GM18498 (cell line): ENCODE results near the gene SEPTIN5.
"Not testable (repeated sequence)": the region's sequence is repeated elsewhere in the genome, so short reads cannot be mapped to it uniquely, and the experiment has no call there.

Source experiments
- ATAC-seq: cut with Tn5 transposase; IDR thresholded peaks from one replicate; pipeline ENCODE4 v1.9.1; 2021; ENCODE audit warnings: mild to moderate bottlenecking, moderate library complexity; ENCODE audit not compliant: unreplicated experiment

Gene SEPTIN5

GRCh38 chr22:19680911-19681862, 33.1 kb upstream of the SEPTIN5 start:
- ATAC-seq = no peak

- ATAC-seq = no peak
Measured at GRCh38 chr22:19681863-19682245, 32.4 kb upstream of the SEPTIN5 start.

GRCh38 chr22:19686946-19687345, 27.4 kb upstream of the SEPTIN5 start:
- ATAC-seq = no peak

GRCh38 chr22:19687561-19688300, 26.6 kb upstream of the SEPTIN5 start:
- ATAC-seq = no peak

GRCh38 chr22:19688301-19689290, 25.7 kb upstream of the SEPTIN5 start:
- no peak for ATAC-seq

- no peak for ATAC-seq
Measured at GRCh38 chr22:19689408-19689807, 24.9 kb upstream of the SEPTIN5 start.

- no peak for ATAC-seq
Measured at GRCh38 chr22:19691007-19691720, 23.1 kb upstream of the SEPTIN5 start.

GRCh38 chr22:19691721-19692341, 22.5 kb upstream of the SEPTIN5 start:
- ATAC-seq = no peak

GRCh38 chr22:19693581-19693980, 20.7 kb upstream of the SEPTIN5 start:
- no peak for ATAC-seq

GRCh38 chr22:19693981-19694670, 20.2 kb upstream of the SEPTIN5 start:
- no peak for ATAC-seq

GRCh38 chr22:19694696-19695095, 19.6 kb upstream of the SEPTIN5 start:
- ATAC-seq = no peak

- ATAC-seq = no peak
Measured at GRCh38 chr22:19696504-19697276, 17.6 kb upstream of the SEPTIN5 start.

GRCh38 chr22:19697871-19698270, 16.4 kb upstream of the SEPTIN5 start:
- not testable (repeated sequence) for ATAC-seq

- no peak for ATAC-seq
Measured at GRCh38 chr22:19700790-19701419, 13.4 kb upstream of the SEPTIN5 start.

GRCh38 chr22:19701420-19702145, 12.7 kb upstream of the SEPTIN5 start:
- ATAC-seq = no peak

- ATAC-seq = no peak
Measured at GRCh38 chr22:19703869-19704268, 10.4 kb upstream of the SEPTIN5 start.

GRCh38 chr22:19704355-19705015, 9.8 kb upstream of the SEPTIN5 start:
- ATAC-seq = no peak
